SK-N-SH (cell line): ENCODE data around the gene ETV3L. TPM values are rescaled to one million over a fixed set of nuclear protein-coding genes. Genes with fewer than 3 reads are reported as not detected.

Experiments
- CTCF ChIA-PET: fragments of 300-600, 350-600 bp; formaldehyde crosslinking; extraction: SDS; loops from one replicate; lab custom pipeline; 2021; lab: Yijun Ruan, JAX
- POLR2A ChIA-PET: fragments of 350-600 bp; sonication (Branson Sonifier 250); formaldehyde crosslinking; extraction: SDS; loops from one replicate; lab custom pipeline; 2020; ENCODE audit warnings: antibody characterized with exemption, inconsistent platforms; lab: Yijun Ruan, JAX
- DNase-seq: peaks from one replicate; pipeline ENCODE4 v3.0.0; 2012
- H2AFZ ChIP-seq: fragments of 200-600 bp; sonication (generic); 2 replicates; pipeline ENCODE4 v1.8.1; 2016; ENCODE audit warnings: antibody characterized with exemption, mild to moderate bottlenecking, low read depth
- H3F3A ChIP-seq: fragments of 200-600 bp; sonication (generic); replicated peaks from 2 replicates; pipeline ENCODE3; 2016; ENCODE audit warnings: antibody characterized with exemption, mild to moderate bottlenecking; ENCODE audit not compliant: insufficient read depth
- H3K27ac ChIP-seq, 2 experiments: fragments of 200-500 bp in 1 of 2; fragments of 200-600 bp in 1 of 2; sonication (Bioruptor generic) in 1 of 2; sonication (generic), shearing (Covaris generic) in 1 of 2; 2 replicates each; pipeline versions ENCODE4 v1.5.1 to v1.6.1; 2014 to 2016; ENCODE audit warnings: low read depth in 2 of 2, inconsistent platforms in 1 of 2, low read length in 1 of 2, mild to moderate bottlenecking in 1 of 2, mixed read lengths in 1 of 2
- H3K27me3 ChIP-seq: fragments of 200-600 bp; sonication (generic), shearing (Covaris generic); 2 replicates; pipeline ENCODE4 v1.6.1; 2016; ENCODE audit warnings: mixed run types; ENCODE audit not compliant: insufficient read depth
- H3K36me3 ChIP-seq, 2 experiments: fragments of 200-500 bp in 1 of 2; fragments of 200-600 bp in 1 of 2; sonication (Bioruptor generic) in 1 of 2; sonication (generic) in 1 of 2; replicated peaks in 1 of 2; 2 replicates each; pipeline versions ENCODE3 to v1.5.1; 2014 to 2016; ENCODE audit warnings: low read length in 1 of 2, mild to moderate bottlenecking in 1 of 2; ENCODE audit not compliant: insufficient read depth in 2 of 2, control insufficient read depth in 1 of 2
- H3K4me1 ChIP-seq, 2 experiments: fragments of 200-500 bp in 1 of 2; fragments of 200-600 bp in 1 of 2; sonication (Bioruptor generic) in 1 of 2; sonication (generic), shearing (Covaris generic) in 1 of 2; 2 replicates each; pipeline versions ENCODE4 v1.5.1 to v1.6.1; 2014 to 2016; ENCODE audit warnings: low read depth in 1 of 2, low read length in 1 of 2, mixed run types in 1 of 2; ENCODE audit not compliant: insufficient read depth in 2 of 2, control insufficient read depth in 1 of 2
- H3K4me2 ChIP-seq: fragments of 200-600 bp; sonication (generic), shearing (Covaris generic); 2 replicates; pipeline ENCODE4 v1.6.1; 2017; ENCODE audit warnings: mixed run types
- H3K4me3 ChIP-seq, 2 experiments: fragments of 200-500 bp in 1 of 2; fragments of 200-600 bp in 1 of 2; sonication (Bioruptor generic) in 1 of 2; sonication (generic), shearing (Covaris generic) in 1 of 2; 2 replicates each; pipeline versions ENCODE4 v1.5.1 to v1.8.1; 2014 to 2016; ENCODE audit warnings: low read depth in 2 of 2, inconsistent platforms in 1 of 2, low read length in 1 of 2, mild to moderate bottlenecking in 1 of 2, mixed read lengths in 1 of 2, moderate library complexity in 1 of 2
- H3K79me2 ChIP-seq: fragments of 200-600 bp; sonication (generic); 2 replicates; pipeline ENCODE4 v1.8.1; 2017; ENCODE audit warnings: mild to moderate bottlenecking; ENCODE audit not compliant: insufficient read depth
- H3K9ac ChIP-seq: fragments of 200-600 bp; sonication (generic); 2 replicates; pipeline ENCODE4 v1.6.1; 2017; ENCODE audit warnings: mixed run types
- H3K9me2 ChIP-seq: fragments of 200-600 bp; sonication (generic); 2 replicates; pipeline ENCODE4 v1.6.1; 2017; ENCODE audit warnings: mixed run types
- H3K9me3 ChIP-seq: fragments of 200-600 bp; sonication (generic); 2 replicates; pipeline ENCODE4 v1.6.1; 2017; ENCODE audit warnings: mixed run types, mild to moderate bottlenecking, moderate library complexity
- H4K20me1 ChIP-seq: fragments of 200-600 bp; sonication (generic); 2 replicates; pipeline ENCODE4 v1.6.1; 2017; ENCODE audit warnings: mild to moderate bottlenecking, mixed run types; ENCODE audit not compliant: insufficient read depth
- CTCF ChIP-seq: fragments of 200-600 bp; sonication (generic); IDR thresholded peaks from 2 replicates; pipeline ENCODE4 v1.6.1; 2017; ENCODE audit warnings: antibody characterized with exemption, mild to moderate bottlenecking, moderate library complexity
- EP300 ChIP-seq, 2 experiments: IDR thresholded peaks; 2 replicates each; pipeline versions ENCODE4 v1.4.0 to v1.6.1; 2012; ENCODE audit warnings: borderline replicate concordance in 1 of 2, low read depth in 1 of 2, low read length in 1 of 2
- FOSL2 ChIP-seq: IDR thresholded peaks from 2 replicates; pipeline ENCODE4 v1.4.0; 2012; ENCODE audit warnings: low read depth, mild to moderate bottlenecking, moderate library complexity, borderline replicate concordance
- FOXJ3 ChIP-seq: sonication (generic); formaldehyde crosslinking; IDR thresholded peaks from 2 replicates; pipeline ENCODE4 v1.5.1; 2020; ENCODE audit warnings: mild to moderate bottlenecking, missing genetic modification reagents
- FOXM1 ChIP-seq: IDR thresholded peaks from 2 replicates; pipeline ENCODE4 v1.4.0; 2012; ENCODE audit warnings: low read depth, mild to moderate bottlenecking
- GATA2 ChIP-seq: sonication (generic); formaldehyde crosslinking; IDR thresholded peaks from 2 replicates; pipeline ENCODE4 v1.5.0; 2020; ENCODE audit warnings: mild to moderate bottlenecking, missing genetic modification reagents
- JUND ChIP-seq: IDR thresholded peaks from 2 replicates; pipeline ENCODE4 v1.4.0; 2012
- MAX ChIP-seq: IDR thresholded peaks from 2 replicates; pipeline ENCODE4 v1.4.0; 2012; ENCODE audit warnings: low read depth
- MEF2A ChIP-seq: IDR thresholded peaks from 2 replicates; pipeline ENCODE4 v1.4.0; 2012; ENCODE audit warnings: low read depth, borderline replicate concordance
- NRF1 ChIP-seq: IDR thresholded peaks from 2 replicates; pipeline ENCODE4 v1.6.1; 2012; ENCODE audit warnings: low read depth, mild to moderate bottlenecking, low read length
- POLR2AphosphoS5 ChIP-seq: IDR thresholded peaks from 2 replicates; pipeline ENCODE4 v1.6.1; 2012; ENCODE audit warnings: low read depth, low read length
- RAD21 ChIP-seq: IDR thresholded peaks from 2 replicates; pipeline ENCODE4 v1.6.1; 2012; ENCODE audit warnings: mild to moderate bottlenecking, low read length
- RFX5 ChIP-seq: IDR thresholded peaks from 2 replicates; pipeline ENCODE4 v1.6.1; 2012; ENCODE audit warnings: mild to moderate bottlenecking, improper control_type of control experiment, low read length
- SIN3A ChIP-seq: IDR thresholded peaks from 2 replicates; pipeline ENCODE4 v1.6.1; 2012; ENCODE audit warnings: low read depth, mild to moderate bottlenecking, low read length, moderate library complexity, borderline replicate concordance
- SMC3 ChIP-seq: IDR thresholded peaks from 2 replicates; pipeline ENCODE4 v1.6.1; 2012; ENCODE audit warnings: low read depth, low read length, improper control_type of control experiment
- TAF1 ChIP-seq: IDR thresholded peaks from 2 replicates; pipeline ENCODE4 v1.6.1; 2012; ENCODE audit warnings: low read depth, mild to moderate bottlenecking, low read length, moderate library complexity, borderline replicate concordance
- TCF12 ChIP-seq: IDR thresholded peaks from 2 replicates; pipeline ENCODE4 v1.4.0; 2012
- USF1 ChIP-seq: IDR thresholded peaks from 2 replicates; pipeline ENCODE4 v1.4.0; 2012; ENCODE audit warnings: low read depth, borderline replicate concordance
- USF2 ChIP-seq: fragments of 150-350 bp; IDR thresholded peaks from 2 replicates; pipeline ENCODE4 v1.6.1; 2017; ENCODE audit warnings: antibody characterized with exemption, low read length, low read depth, borderline replicate concordance
- YY1 ChIP-seq: IDR thresholded peaks from 2 replicates; pipeline ENCODE4 v1.4.0; 2012; ENCODE audit warnings: low read depth, mild to moderate bottlenecking
- WGBS: methylation state at CpG from one replicate; pipeline ENCODE4 v1.1.6; 2017; ENCODE audit warnings: low lambda C conversion rate; 5-methylcytosine and 5-hydroxymethylcytosine counted together
- polyA plus RNA-seq, 3 experiments: library from polyadenylated mRNA; depleted of rRNA; stranded (reverse); fragments of >200 nt; gene quantifications; 2 replicates each; pipeline ENCODE4 v1.2.3, GENCODE V29; 2012

ETV3L gene
- polyA plus RNA-seq, 1 of the 3 experiments (the other 2 are of a cell fraction), result not detected

GRCh38 chr1:157135070-157135469 is 35.5 kb upstream of the ETV3L start:
- no peak for TF ChIP-seq USF2
- TF ChIP-seq TAF1, result no peak
- no peak for TF ChIP-seq RAD21
- TF ChIP-seq NRF1, result no peak
- TF ChIP-seq FOSL2, result no peak
- TF ChIP-seq FOXJ3, result no peak
- TF ChIP-seq, all 33 proteins: peak for 0
- H3F3A ChIP-seq, result peaks cover 18% of the 10 kb centered on the region
- H3K9ac ChIP-seq, result no peak overlapping the region
- H3K4me2 ChIP-seq, result no peak overlapping the region
- no peak for DNase-seq
- peaks cover 55 to 59% of the 10 kb centered on the region in 2 experiments for H3K36me3 ChIP-seq
- no peaks in the 10 kb centered on the region for H3K27me3 ChIP-seq
- no peaks in the 10 kb centered on the region for H3K9me3 ChIP-seq
- no peak overlapping the region for H3K27ac ChIP-seq
- no peak overlapping the region for H2AFZ ChIP-seq
- peaks cover 13 to 22% of the 10 kb centered on the region in 2 experiments; a peak in 3 of 4 replicates for H3K4me1 ChIP-seq
- H3K79me2 ChIP-seq, result peaks cover 56% of the 10 kb centered on the region
- no peak overlapping the region for H3K4me3 ChIP-seq
- 100% methylated on average over 2 of the region's 2 CpGs for WGBS
- ChIA-PET CTCF (interaction anchor here (0.6 to 15.8 kb wide), 5 partner anchors 19 to 91 kb away, joined by 3 to 194 read pairs (median 5); no protein-coding TSS in a partner anchor), POLR2A (no interaction called here)
- peaks cover 29% of the 10 kb centered on the region for H4K20me1 ChIP-seq
- H3K9me2 ChIP-seq, result no peaks in the 10 kb centered on the region

- WGBS, result 95% methylated on average over 4 of the region's 4 CpGs
- Histone ChIP-seq H3K79me2 (peaks cover 56% of the 10 kb centered on the region), H3K36me3 (peaks cover 59 to 65% of the 10 kb centered on the region in 2 experiments), H3K27me3 (no peaks in the 10 kb centered on the region), H3K9me2 (no peaks in the 10 kb centered on the region), H3K27ac (no peak overlapping the region), H3F3A (peaks cover 13% of the 10 kb centered on the region), H3K9ac (no peak overlapping the region), H3K4me3 (no peak overlapping the region), H3K9me3 (no peaks in the 10 kb centered on the region), H2AFZ (no peak overlapping the region), H3K4me2 (no peak overlapping the region), H4K20me1 (peaks cover 29% of the 10 kb centered on the region), H3K4me1 (peaks cover 13 to 22% of the 10 kb centered on the region in 2 experiments; a peak in 3 of 4 replicates)
- no peak for DNase-seq
- POLR2A ChIA-PET, result no interaction called here
- TF ChIP-seq GATA2 (no peak), FOXJ3 (no peak)
- CTCF ChIA-PET, result interaction anchor here (1.9 to 15.8 kb wide), 3 partner anchors 19 to 44 kb away, joined by 5 to 194 read pairs (median 50); no protein-coding TSS in a partner anchor
These were observed 34.8 kb upstream of the ETV3L start for GRCh38 chr1:157134442-157134841.

GRCh38 chr1:157133426-157133825 is 33.8 kb upstream of the ETV3L start:
- Histone ChIP-seq H3K27me3 (no peaks in the 10 kb centered on the region), H3K4me3 (no peak overlapping the region), H3K9ac (no peak overlapping the region), H3K36me3 (peaks cover 66 to 75% of the 10 kb centered on the region in 2 experiments), H3K27ac (no peak overlapping the region), H4K20me1 (peaks cover 29% of the 10 kb centered on the region), H3K4me2 (no peak overlapping the region), H3K9me3 (no peaks in the 10 kb centered on the region), H3F3A (peaks cover 3% of the 10 kb centered on the region), H3K79me2 (peaks cover 56% of the 10 kb centered on the region), H3K4me1 (peaks cover 8 to 16% of the 10 kb centered on the region in 2 experiments; a peak in 3 of 4 replicates), H3K9me2 (no peaks in the 10 kb centered on the region), H2AFZ (no peak overlapping the region)
- no peak for DNase-seq
- ChIA-PET CTCF (interaction anchor here (5.1 to 15.8 kb wide), 2 partner anchors 20 to 43 kb away, joined by 50 to 194 read pairs; no protein-coding TSS in a partner anchor), POLR2A (no interaction called here)
- 63% methylated on average over 2 of the region's 2 CpGs for WGBS
- TF ChIP-seq NRF1, result no peak
- TF ChIP-seq MEF2A, result no peak
- no peak for TF ChIP-seq SIN3A
- TF ChIP-seq YY1, result no peak
- TF ChIP-seq RFX5, result no peak
- TF ChIP-seq TCF12, result no peak
- no peak for TF ChIP-seq EP300 (IDR thresholded peaks at IDR 0.05; ENCODE audit: borderline replicate concordance in 1 of 2, low read depth in 1 of 2, low read length in 1 of 2)
- no peak for TF ChIP-seq FOXM1
- no peak for TF ChIP-seq POLR2AphosphoS5
- TF ChIP-seq USF1, result no peak
- no peak for TF ChIP-seq RAD21
- no peak for TF ChIP-seq CTCF
- no peak for TF ChIP-seq FOXJ3
- TF ChIP-seq MAX, result no peak
- no peak for TF ChIP-seq SMC3
- no peak for TF ChIP-seq JUND
